ENCODE measurements around the gene WASL. TPM values are rescaled to one million over a fixed set of nuclear protein-coding genes. Genes with fewer than 3 reads are reported as not detected.

WASL gene
- total RNA-seq, 4 donors from 2014 or later: 30.4 to 41.4 (median 34.2) TPM

DNA sequence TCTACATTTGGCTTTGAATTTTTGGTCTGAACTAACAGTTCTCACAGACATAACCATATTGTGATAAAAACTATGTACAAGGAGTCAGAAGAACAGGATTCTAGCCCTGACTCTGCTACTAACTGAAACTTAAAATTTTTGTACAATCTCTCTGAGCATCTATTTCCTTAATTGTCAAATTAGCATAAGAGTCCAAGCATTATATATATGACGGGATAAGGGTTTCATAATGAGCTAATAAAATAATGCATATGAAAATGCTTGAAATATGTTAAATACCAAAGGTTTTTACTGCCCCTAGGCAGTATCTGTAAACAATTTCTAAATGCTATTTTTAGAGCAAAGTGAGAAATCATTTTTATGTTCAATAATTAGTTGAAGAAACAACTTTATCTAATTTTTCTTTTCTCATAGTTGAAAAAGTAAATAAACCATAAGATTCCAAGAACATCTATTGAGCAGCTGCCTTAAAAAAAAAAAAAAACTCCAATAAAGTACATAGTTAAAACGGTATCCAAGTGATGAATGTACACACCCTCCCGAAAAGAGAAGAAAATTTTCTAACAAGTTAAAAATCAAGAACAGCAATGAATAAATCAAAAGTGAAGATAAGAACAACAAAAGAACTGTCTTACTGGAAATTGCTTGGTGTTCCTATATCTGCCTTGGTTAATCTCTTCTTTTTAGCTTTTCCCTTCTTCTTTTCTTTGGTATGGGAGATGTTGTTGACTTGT is 52.7 kb downstream of the WASL start:
- intact Hi-C loops (cut with DNase I; ENCODE audit: low total_unique reads): no loop called here
- H3K4me3 ChIP-seq (ENCODE audit: low read depth, poor library complexity, severe bottlenecking): no peak overlapping the region
- 76 to 78% methylated on average over 3 of the region's 3 CpGs for WGBS, 2 donors
- no peak for TF ChIP-seq CTCF (IDR thresholded peaks at IDR 0.05)
- no peak for DNase-seq (ENCODE audit: low spot score in 2 of 2)

GRCh38 chr7:123692471-123692877 is 56.3 kb downstream of the WASL start:
- intact Hi-C loops (cut with DNase I; ENCODE audit: low total_unique reads): no loop called here
- no peak for TF ChIP-seq CTCF (IDR thresholded peaks at IDR 0.05)
- H3K4me3 ChIP-seq (ENCODE audit: low read depth, poor library complexity, severe bottlenecking): no peak overlapping the region
- 88 to 90% methylated on average over 6 of the region's 6 CpGs for WGBS, 2 donors
- no peak for DNase-seq (ENCODE audit: low spot score in 2 of 2)

DNA sequence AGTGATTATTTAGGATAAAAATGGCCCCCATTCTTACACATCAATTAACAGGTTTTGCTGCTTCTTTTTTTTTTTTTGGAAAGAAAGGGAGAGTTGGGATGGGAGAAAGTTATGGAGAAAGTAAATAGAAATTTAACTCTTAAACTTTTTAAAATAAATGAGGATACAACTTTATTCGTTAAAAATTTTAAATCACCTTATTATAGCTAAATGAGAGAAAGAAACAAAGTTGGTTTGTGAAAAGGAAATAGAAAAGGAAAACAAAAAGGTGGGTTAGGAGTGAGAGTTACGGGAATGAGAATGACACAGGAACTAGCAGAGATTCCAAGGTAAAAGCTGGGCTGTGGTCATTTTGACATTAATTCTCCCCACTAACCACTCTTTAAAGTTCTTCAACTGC is 58.3 kb downstream of the WASL start:
- no peak for TF ChIP-seq CTCF (IDR thresholded peaks at IDR 0.05)
- TF ChIP-seq POLR2A (IDR thresholded peaks at IDR 0.05): no peak
- H3K4me3 ChIP-seq (ENCODE audit: low read depth, poor library complexity, severe bottlenecking): no peak overlapping the region
- DNase-seq (ENCODE audit: low spot score in 2 of 2): no peak
- intact Hi-C loops (cut with DNase I; ENCODE audit: low total_unique reads): no loop called here
- WGBS, 2 donors: 93 to 96% methylated on average over 2 of the region's 2 CpGs

DNA sequence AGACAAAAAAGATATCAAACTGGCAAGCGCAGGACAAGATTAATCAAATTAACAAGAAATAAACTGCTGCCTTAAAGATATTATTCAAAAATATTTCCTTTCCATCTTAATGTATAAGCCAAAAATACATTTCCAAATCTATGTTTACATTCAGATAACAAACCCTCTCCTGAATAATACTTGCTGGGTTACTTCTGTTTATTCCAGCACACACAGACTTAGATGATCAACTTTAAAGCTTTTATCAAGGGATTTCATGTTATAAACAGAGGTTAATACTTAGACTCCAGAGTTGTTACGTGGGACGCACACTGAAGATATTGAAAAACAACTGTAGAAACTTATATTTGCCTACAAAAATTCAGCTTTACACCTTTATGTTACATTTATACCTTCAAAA is 59.6 kb downstream of the WASL start:
- intact Hi-C loops (cut with DNase I; ENCODE audit: low total_unique reads): loop anchor here (10.0 kb wide), 1 partner anchor 56 kb away; the partner anchor contains the start of gene WASL
- TF ChIP-seq CTCF (IDR thresholded peaks at IDR 0.05) (no peak), POLR2A (IDR thresholded peaks at IDR 0.05) (no peak)
- WGBS, 2 donors: 62 to 76% methylated on average over 3 of the region's 3 CpGs
- no peak for DNase-seq (ENCODE audit: low spot score in 2 of 2)
- no peak overlapping the region for H3K4me3 ChIP-seq (ENCODE audit: low read depth, poor library complexity, severe bottlenecking)

- TF ChIP-seq CTCF (IDR thresholded peaks at IDR 0.05) (no peak), POLR2A (IDR thresholded peaks at IDR 0.05) (no peak)
- no peak for DNase-seq (ENCODE audit: low spot score in 2 of 2)
- no peak overlapping the region for H3K4me3 ChIP-seq (ENCODE audit: low read depth, poor library complexity, severe bottlenecking)
- intact Hi-C loops (cut with DNase I; ENCODE audit: low total_unique reads): loop anchor here (10.0 kb wide), 1 partner anchor 57 kb away; the partner anchor contains the start of gene WASL
- 89 to 98% methylated on average over 1 of the region's 1 CpG for WGBS, 2 donors
Observed at GRCh38 chr7:123687727-123688126, 61.1 kb downstream of the WASL start.

- TF ChIP-seq POLR2A (IDR thresholded peaks at IDR 0.05) (no peak), CTCF (IDR thresholded peaks at IDR 0.05) (no peak)
- no peak for DNase-seq (ENCODE audit: low spot score in 2 of 2)
- 96 to 98% methylated on average over 2 of the region's 2 CpGs for WGBS, 2 donors
- intact Hi-C loops (cut with DNase I; ENCODE audit: low total_unique reads): loop anchor here (10.0 kb wide), 1 partner anchor 58 kb away; the partner anchor contains the start of gene WASL
- no peak overlapping the region for H3K4me3 ChIP-seq (ENCODE audit: low read depth, poor library complexity, severe bottlenecking)
Observed at GRCh38 chr7:123687161-123687560, 61.6 kb downstream of the WASL start.
